ENCODE data around the gene CEP95.

Gene CEP95

GRCh38 chr17:64502809-64503208 lies 4.0 kb upstream of the CEP95 start:
- no peaks in the 10 kb centered on the region for H3K9me3 Mint-ChIP-seq
- peaks cover 54% of the 10 kb centered on the region for H3K4me1 Mint-ChIP-seq
- H3K27ac Mint-ChIP-seq: no peak overlapping the region
- H3K4me3 Mint-ChIP-seq: peak overlapping the region; percentile 56 to 75 (median 71)
- no peak for TF ChIP-seq CTCF (IDR thresholded peaks at IDR 0.05; ENCODE audit: unreplicated experiment in 3 of 3)
- no peaks in the 10 kb centered on the region for H3K27me3 Mint-ChIP-seq (ENCODE audit: low read depth)
- peaks cover 72% of the 10 kb centered on the region for H3K36me3 Mint-ChIP-seq (ENCODE audit: low read depth)

- no peaks in the 10 kb centered on the region for H3K9me3 Mint-ChIP-seq
- peaks cover 67% of the 10 kb centered on the region for H3K36me3 Mint-ChIP-seq (ENCODE audit: low read depth)
- peak overlapping the region; percentile 18 to 99 (median 52) for H3K4me3 Mint-ChIP-seq
- H3K4me1 Mint-ChIP-seq: peaks cover 54% of the 10 kb centered on the region
- H3K27me3 Mint-ChIP-seq (ENCODE audit: low read depth): no peaks in the 10 kb centered on the region
- peak overlapping the region in 1 of 3 experiments; percentile 100 for H3K27ac Mint-ChIP-seq
- TF ChIP-seq CTCF (IDR thresholded peaks at IDR 0.05; ENCODE audit: unreplicated experiment in 3 of 3): no peak
These were observed 3.4 kb upstream of the CEP95 start for GRCh38 chr17:64503341-64503740.

GRCh38 chr17:64503821-64504768 lies 2.7 kb upstream of the CEP95 start:
- Mint-ChIP-seq H3K4me3 (peak overlapping the region; percentile 97 to 100 (median 99)), H3K36me3 (ENCODE audit: low read depth) (peaks cover 65% of the 10 kb centered on the region), H3K27ac (peak overlapping the region; percentile 100), H3K9me3 (no peaks in the 10 kb centered on the region), H3K27me3 (ENCODE audit: low read depth) (no peaks in the 10 kb centered on the region), H3K4me1 (peaks cover 58% of the 10 kb centered on the region)
- TF ChIP-seq CTCF (IDR thresholded peaks at IDR 0.05; ENCODE audit: unreplicated experiment in 3 of 3): no peak

- Mint-ChIP-seq H3K36me3 (ENCODE audit: low read depth) (peaks cover 61% of the 10 kb centered on the region), H3K27me3 (ENCODE audit: low read depth) (no peaks in the 10 kb centered on the region), H3K9me3 (no peaks in the 10 kb centered on the region), H3K27ac (peak overlapping the region; percentile 100), H3K4me1 (peaks cover 59% of the 10 kb centered on the region), H3K4me3 (peak overlapping the region; percentile 97 to 100 (median 99))
- no peak for TF ChIP-seq CTCF (IDR thresholded peaks at IDR 0.05; ENCODE audit: unreplicated experiment in 3 of 3)
These were observed 1.9 kb upstream of the CEP95 start for GRCh38 chr17:64504769-64505339.

GRCh38 chr17:64505340-64506200 lies 1.2 kb upstream of the CEP95 start:
- H3K4me1 Mint-ChIP-seq: peaks cover 55% of the 10 kb centered on the region
- H3K27me3 Mint-ChIP-seq (ENCODE audit: low read depth): no peaks in the 10 kb centered on the region
- H3K27ac Mint-ChIP-seq: peak overlapping the region; percentile 100
- H3K36me3 Mint-ChIP-seq (ENCODE audit: low read depth): peaks cover 61% of the 10 kb centered on the region
- H3K4me3 Mint-ChIP-seq: peak overlapping the region; percentile 97 to 100 (median 99)
- no peak for TF ChIP-seq CTCF (IDR thresholded peaks at IDR 0.05; ENCODE audit: unreplicated experiment in 3 of 3)
- H3K9me3 Mint-ChIP-seq: no peaks in the 10 kb centered on the region

All from nephron (organoid).